Cardiac septum (tissue), 1 donor: Measurements from ENCODE around the gene MAP7. TPM values are rescaled to one million over a fixed set of nuclear protein-coding genes. Genes with fewer than 3 reads are reported as not detected.
"Not testable (repeated sequence)": the region's sequence is repeated elsewhere in the genome, so short reads cannot be mapped to it uniquely, and the experiment has no call there.

ENCODE experiments used
- DNase-seq: peaks from one replicate; pipeline ENCODE4 v3.0.0-alpha.2; 2020; ENCODE audit warnings: low spot score
- intact Hi-C: fragments of 100-400 bp; cut with DNase I; formaldehyde crosslinking; loops from one replicate; pipeline ENCODE4 v1.14.0; 2022
- long read RNA-seq: library from polyadenylated mRNA; unstranded; transcript quantifications from one replicate; pipeline ENCODE4 v2.0.0, GENCODE V29; 2021
- total RNA-seq: library from RNA; stranded (reverse); fragmentation: NEBNext Ultra II Directional; extraction: Animal tissue kit (Norgen Biotek cat#: 25700); gene quantifications from one replicate; pipeline ENCODE4 v1.2.1, GENCODE V29; 2021
- donor health status: DM: no; HTN: no; CAD: no.

The MAP7 gene
- total RNA-seq = 1.5 TPM
- long read RNA-seq, partial matches to known transcripts = 1 of 2 reads
- long read RNA-seq, other reads (novel, unspliced or antisense) = 1 of 2 reads

GRCh38 chr6:136550330-136551071 lies at the start of gene MAP7:
TSS of gene MAP7 (minus strand) at chr6:136550422. CDS start at chr6:136550408, 14 bp downstream.
- DNase-seq = no peak
- intact Hi-C loops = no loop called here

- intact Hi-C loops = no loop called here
These were observed 49.2 kb upstream of the MAP7 start for GRCh38 chr6:136599329-136600011.

GRCh38 chr6:136598048-136598447 lies 47.8 kb upstream of the MAP7 start:
- intact Hi-C loops = no loop called here
- DNase-seq = no peak

More at GRCh38 chr6:136599329-136600011, 49.2 kb upstream of the MAP7 start:
- DNase-seq = no peak

- intact Hi-C loops = no loop called here
- no peak for DNase-seq
These were observed 44.4 kb upstream of the MAP7 start for GRCh38 chr6:136594671-136595070.

- no peak for DNase-seq
- intact Hi-C loops = no loop called here
These were observed 43.7 kb upstream of the MAP7 start for GRCh38 chr6:136593748-136594490.

GRCh38 chr6:136592930-136593673 lies 42.9 kb upstream of the MAP7 start:
- intact Hi-C loops = no loop called here
- no peak for DNase-seq

- DNase-seq = no peak
- intact Hi-C loops = no loop called here
These were observed 41.4 kb upstream of the MAP7 start for GRCh38 chr6:136591617-136592016.

GRCh38 chr6:136590846-136591245 lies 40.6 kb upstream of the MAP7 start:
- DNase-seq, intact Hi-C loops: not testable (repeated sequence)

- intact Hi-C loops = no loop called here
- DNase-seq = no peak
These were observed 37.3 kb upstream of the MAP7 start for GRCh38 chr6:136587527-136587926.

GRCh38 chr6:136586295-136586694 lies 36.1 kb upstream of the MAP7 start:
- intact Hi-C loops = no loop called here

GRCh38 chr6:136585523-136585922 lies 35.3 kb upstream of the MAP7 start:
- intact Hi-C loops = not testable (repeated sequence)

More at GRCh38 chr6:136586295-136586694, 36.1 kb upstream of the MAP7 start:
- no peak for DNase-seq

GRCh38 chr6:136584290-136584689 lies 34.1 kb upstream of the MAP7 start:
- DNase-seq, intact Hi-C loops: not testable (repeated sequence)

More at GRCh38 chr6:136585523-136585922, 35.3 kb upstream of the MAP7 start:
- DNase-seq = not testable (repeated sequence)

- no peak for DNase-seq
- intact Hi-C loops = loop anchor here (2.0 kb wide), 1 partner anchor 210 kb away; the partner anchor contains the start of gene MAP3K5
These were observed 32.7 kb upstream of the MAP7 start for GRCh38 chr6:136582711-136583471.

GRCh38 chr6:136579800-136580199 lies 29.6 kb upstream of the MAP7 start:
- intact Hi-C loops = no loop called here
- no peak for DNase-seq

- intact Hi-C loops = no loop called here
- no peak for DNase-seq
These were observed 26.6 kb upstream of the MAP7 start for GRCh38 chr6:136576821-136577220.

GRCh38 chr6:136571496-136571895 lies 21.3 kb upstream of the MAP7 start:
- intact Hi-C loops = no loop called here
- DNase-seq = no peak

GRCh38 chr6:136571065-136571464 lies 20.8 kb upstream of the MAP7 start:
- intact Hi-C loops = no loop called here
- no peak for DNase-seq

GRCh38 chr6:136568129-136568528 lies 17.9 kb upstream of the MAP7 start:
- intact Hi-C loops = no loop called here
- DNase-seq = no peak

GRCh38 chr6:136567688-136568087 lies 17.5 kb upstream of the MAP7 start:
- no peak for DNase-seq
- intact Hi-C loops = no loop called here
